C4-2B (cell line): ENCODE measurements around the gene GALNT11.

Source experiments
- H3K27ac ChIP-seq: fragments of 450-650 bp; 2 replicates; pipeline ENCODE4 v1.5.1; 2017
- ZFX ChIP-seq: fragments of 450-650 bp; IDR thresholded peaks from 2 replicates; pipeline ENCODE4 v1.6.1; 2017
- TF ChIP-seq, protein P1 (sequence below): fragments of 450-650 bp; conservative IDR thresholded peaks from 2 replicates; pipeline ENCODE4 v1.5.1; 2017; ENCODE audit warnings: mild to moderate bottlenecking

Gene GALNT11

GRCh38 chr7:152085131-152085530, 59.7 kb downstream of the GALNT11 start:
- H3K27ac ChIP-seq, result no peak overlapping the region
- no peak for TF ChIP-seq ZFX
- TF ChIP-seq, protein P1, sequence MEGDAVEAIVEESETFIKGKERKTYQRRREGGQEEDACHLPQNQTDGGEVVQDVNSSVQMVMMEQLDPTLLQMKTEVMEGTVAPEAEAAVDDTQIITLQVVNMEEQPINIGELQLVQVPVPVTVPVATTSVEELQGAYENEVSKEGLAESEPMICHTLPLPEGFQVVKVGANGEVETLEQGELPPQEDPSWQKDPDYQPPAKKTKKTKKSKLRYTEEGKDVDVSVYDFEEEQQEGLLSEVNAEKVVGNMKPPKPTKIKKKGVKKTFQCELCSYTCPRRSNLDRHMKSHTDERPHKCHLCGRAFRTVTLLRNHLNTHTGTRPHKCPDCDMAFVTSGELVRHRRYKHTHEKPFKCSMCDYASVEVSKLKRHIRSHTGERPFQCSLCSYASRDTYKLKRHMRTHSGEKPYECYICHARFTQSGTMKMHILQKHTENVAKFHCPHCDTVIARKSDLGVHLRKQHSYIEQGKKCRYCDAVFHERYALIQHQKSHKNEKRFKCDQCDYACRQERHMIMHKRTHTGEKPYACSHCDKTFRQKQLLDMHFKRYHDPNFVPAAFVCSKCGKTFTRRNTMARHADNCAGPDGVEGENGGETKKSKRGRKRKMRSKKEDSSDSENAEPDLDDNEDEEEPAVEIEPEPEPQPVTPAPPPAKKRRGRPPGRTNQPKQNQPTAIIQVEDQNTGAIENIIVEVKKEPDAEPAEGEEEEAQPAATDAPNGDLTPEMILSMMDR, result no peak

DNA sequence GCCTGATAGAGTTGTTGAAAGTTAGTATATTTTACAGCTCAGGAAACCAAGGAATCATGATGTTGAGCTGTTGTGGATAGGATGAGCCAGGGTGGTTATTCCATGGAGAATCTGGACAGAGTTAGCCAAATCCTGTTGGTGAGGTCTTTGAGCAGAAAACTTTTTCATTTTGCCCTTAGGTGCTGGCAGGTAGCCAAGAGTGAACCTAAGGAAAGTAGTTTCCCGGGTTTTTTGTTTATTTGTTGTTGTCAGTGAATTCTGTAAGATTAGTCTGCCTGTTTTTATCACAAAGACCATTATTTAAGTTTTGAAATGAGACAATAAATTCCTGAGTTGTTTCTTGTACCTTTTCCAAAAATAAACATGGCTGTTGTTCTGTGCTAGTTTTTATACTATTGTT, 61.0 kb downstream of the GALNT11 start:
- TF ChIP-seq ZFX, result no peak
- TF ChIP-seq, protein P1, result no peak
- no peak overlapping the region for H3K27ac ChIP-seq

- TF ChIP-seq, protein P1, result no peak
- no peak for TF ChIP-seq ZFX
Observed at GRCh38 chr7:152089183-152089582, 63.7 kb downstream of the GALNT11 start.

GRCh38 chr7:152090747-152091146, 65.3 kb downstream of the GALNT11 start:
- H3K27ac ChIP-seq, result no peak overlapping the region
- TF ChIP-seq, protein P1, result no peak
- TF ChIP-seq ZFX, result no peak

More at GRCh38 chr7:152089183-152089582, 63.7 kb downstream of the GALNT11 start:
- H3K27ac ChIP-seq, result no peak overlapping the region

- H3K27ac ChIP-seq, result no peak overlapping the region
- TF ChIP-seq, protein P1, result no peak
- TF ChIP-seq ZFX, result no peak
Observed at GRCh38 chr7:152093717-152094116, 68.2 kb downstream of the GALNT11 start.

DNA sequence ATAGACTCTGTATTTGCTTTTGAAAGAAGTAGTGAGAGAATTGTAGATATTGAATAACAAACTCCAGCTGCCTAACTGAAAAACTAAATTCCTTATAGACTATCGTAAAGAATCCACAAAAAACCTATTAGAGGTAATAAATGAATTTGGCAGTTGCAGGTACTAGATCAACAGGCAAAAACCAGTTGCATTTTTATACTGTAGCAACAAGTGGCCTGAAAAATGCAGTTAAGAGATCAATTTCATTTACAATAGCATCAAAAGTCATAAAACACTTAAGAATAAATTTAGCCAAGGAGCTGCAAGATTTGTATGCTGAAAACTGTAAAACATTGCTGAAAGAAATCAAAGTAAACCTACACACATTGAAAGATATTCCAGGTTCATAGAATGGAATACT, 70.3 kb downstream of the GALNT11 start:
- TF ChIP-seq, protein P1, result no peak
- no peak for TF ChIP-seq ZFX
- no peak overlapping the region for H3K27ac ChIP-seq

DNA sequence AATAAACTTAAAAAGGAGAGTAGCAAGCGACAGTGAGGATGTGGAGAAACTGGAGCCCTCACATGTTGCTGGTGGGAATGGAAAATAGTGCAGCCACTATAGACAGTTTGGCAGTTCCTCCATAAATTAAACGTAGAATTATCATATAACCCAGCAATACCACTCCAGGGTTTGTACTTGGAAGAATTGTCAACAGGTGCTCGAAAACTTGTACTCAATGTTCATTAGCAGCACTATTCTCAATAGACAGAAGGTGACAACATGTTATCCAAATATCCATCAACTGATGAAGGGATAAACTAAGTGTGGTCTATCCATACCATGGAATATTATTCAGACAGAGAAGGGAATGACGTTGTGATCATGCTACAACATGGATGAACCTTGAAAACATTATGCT, 71.9 kb downstream of the GALNT11 start:
- H3K27ac ChIP-seq, result no peak overlapping the region
- no peak for TF ChIP-seq ZFX
- TF ChIP-seq, protein P1, result no peak
